LNCaP clone FGC (cell line): Measurements from ENCODE around the gene PAEP.

Experiments used
- DNase-seq: peaks from one replicate; pipeline ENCODE4 v3.0.0-alpha.2; 2011; ENCODE audit warnings: low read depth
- H3K4me3 ChIP-seq: 2 replicates; pipeline ENCODE4 v1.5.1; 2011; ENCODE audit warnings: mild to moderate bottlenecking, low read depth, low read length, control low read depth
- TF ChIP-seq, protein P1 (sequence below): IDR thresholded peaks from 2 replicates; pipeline ENCODE4 v1.5.1; 2012; ENCODE audit warnings: mild to moderate bottlenecking; ENCODE audit not compliant: control insufficient read depth, insufficient read depth; ENCODE audit errors: extremely low read depth

PAEP gene

DNA sequence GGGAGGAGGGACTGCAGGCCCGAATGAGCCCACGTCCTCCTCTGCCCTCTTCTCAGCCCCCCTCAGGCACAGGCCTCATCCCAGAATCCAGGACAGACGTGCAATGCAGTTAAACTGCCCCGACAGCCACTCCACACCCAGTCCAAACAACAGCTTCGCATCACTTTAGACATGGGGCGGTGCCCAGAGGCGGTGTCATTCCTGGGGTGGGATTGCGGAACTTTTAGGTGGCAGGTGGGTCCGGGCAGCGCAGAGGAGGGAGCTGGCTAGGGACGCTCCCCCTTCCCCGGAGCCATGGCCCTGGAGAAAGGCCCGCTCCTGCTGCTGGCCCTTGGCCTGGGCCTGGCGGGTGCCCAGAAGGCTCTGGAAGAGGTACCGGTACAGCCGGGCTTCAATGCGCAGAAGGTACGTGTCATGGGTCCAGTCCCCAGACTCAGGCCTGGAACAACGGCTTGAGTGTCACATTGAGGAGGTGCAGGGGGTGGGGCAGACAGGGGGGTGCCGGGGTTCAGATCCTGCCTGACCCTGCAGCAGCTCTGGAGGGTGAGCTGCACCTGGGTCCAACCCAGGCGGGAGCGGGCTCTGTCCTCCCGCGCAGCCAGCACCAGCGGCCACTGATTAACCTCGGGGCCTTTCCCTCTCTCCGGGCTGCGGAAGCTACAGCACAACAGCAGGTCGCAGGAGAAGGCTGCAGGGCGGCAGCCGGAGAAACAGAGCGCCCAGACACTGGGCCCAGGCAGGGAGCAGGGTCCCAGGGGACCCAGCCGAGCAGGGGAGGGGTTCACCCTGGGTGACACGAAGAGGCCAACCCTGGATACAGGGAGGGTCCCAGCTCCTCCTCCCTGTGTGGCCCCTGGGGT is 52.6 kb downstream of the PAEP start:
- TF ChIP-seq, protein P1, sequence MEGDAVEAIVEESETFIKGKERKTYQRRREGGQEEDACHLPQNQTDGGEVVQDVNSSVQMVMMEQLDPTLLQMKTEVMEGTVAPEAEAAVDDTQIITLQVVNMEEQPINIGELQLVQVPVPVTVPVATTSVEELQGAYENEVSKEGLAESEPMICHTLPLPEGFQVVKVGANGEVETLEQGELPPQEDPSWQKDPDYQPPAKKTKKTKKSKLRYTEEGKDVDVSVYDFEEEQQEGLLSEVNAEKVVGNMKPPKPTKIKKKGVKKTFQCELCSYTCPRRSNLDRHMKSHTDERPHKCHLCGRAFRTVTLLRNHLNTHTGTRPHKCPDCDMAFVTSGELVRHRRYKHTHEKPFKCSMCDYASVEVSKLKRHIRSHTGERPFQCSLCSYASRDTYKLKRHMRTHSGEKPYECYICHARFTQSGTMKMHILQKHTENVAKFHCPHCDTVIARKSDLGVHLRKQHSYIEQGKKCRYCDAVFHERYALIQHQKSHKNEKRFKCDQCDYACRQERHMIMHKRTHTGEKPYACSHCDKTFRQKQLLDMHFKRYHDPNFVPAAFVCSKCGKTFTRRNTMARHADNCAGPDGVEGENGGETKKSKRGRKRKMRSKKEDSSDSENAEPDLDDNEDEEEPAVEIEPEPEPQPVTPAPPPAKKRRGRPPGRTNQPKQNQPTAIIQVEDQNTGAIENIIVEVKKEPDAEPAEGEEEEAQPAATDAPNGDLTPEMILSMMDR: no peak
- no peak overlapping the region for H3K4me3 ChIP-seq
- DNase-seq: peak; percentile 11

DNA sequence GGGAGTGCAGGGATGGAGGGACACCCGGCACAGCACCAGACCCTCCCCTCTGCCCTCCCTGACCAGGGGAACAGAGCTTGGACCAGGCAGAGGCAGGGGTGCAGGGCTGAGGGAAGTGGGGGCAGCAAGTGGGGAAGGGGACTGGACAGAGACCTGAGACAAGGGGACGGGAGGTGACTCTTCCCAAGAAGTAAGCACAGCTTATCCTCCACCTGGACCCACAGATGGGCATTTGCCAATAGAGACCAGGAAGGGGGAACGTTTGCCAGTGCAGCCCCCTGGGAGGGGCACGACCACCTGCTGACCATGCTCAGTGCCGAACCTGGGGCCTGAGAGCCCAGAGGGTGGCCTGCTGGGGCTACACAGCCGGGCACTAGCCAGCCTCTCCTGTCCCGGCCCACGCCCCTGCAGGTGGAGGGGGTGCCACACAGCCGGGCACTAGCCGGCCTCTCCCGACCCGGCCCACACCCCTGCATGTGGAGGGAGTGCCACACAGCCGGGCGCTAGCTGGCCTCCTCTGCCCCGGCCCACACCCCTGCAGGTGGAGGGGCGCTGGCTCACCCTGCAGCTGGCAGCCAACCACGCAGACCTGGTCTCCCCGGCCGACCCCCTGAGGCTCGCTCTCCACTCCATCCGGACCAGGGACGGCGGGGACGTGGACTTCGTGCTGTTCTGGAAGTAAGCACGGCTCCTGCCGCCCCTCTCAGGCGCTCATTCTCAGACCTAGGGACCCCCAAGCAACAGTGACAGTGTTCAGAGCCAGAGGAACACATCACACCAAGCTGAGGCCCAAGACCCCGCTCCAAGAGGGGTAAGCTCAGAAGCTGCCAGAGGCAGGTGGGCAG is 53.5 kb downstream of the PAEP start:
- DNase-seq: no peak

DNA sequence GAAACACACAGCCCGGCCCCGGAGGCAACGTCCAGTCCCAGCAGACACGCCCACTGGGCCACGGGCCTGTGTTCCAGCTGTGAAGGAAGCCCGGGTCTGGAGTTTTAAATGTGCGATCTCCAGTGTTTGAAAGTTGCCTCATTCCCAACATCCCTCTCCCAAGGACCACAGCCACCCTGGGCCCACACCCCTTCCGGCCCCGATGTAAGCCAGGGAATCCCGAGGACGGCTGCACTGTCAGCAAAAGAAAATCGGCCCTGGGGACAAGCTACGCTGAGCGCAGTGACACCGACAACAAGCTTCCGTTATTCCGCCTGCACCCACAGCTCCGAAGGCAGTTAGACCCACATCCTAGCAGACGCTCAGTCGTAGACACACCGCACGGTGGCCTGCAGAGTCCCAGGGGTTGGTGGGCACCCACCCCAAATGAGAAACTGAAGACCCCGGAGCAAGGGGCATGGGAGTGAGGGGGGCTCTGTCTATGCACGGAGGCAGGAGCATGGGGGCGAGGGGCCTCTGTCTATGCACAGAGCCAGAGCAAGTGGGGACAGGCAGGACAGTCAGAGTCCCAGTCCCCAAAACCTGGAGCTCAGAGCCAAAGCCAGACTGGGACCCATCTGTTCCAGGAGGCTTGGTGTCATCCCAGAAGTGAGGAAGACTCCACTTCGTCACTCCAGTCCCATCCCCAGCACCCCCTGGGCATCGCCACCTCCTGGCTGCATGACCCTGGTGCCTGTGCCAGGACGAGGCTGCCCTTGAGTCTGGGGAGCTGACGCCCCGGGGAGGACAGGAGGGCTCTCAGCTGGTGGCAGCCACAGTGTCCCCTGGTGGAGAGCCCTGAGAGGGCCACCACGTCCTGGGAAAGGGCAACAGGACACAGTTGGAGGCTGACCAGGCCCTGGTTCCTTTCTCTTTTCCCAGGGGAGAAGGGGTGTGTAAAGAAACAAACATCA is 54.4 kb downstream of the PAEP start:
- no peak for DNase-seq
- no peak overlapping the region for H3K4me3 ChIP-seq
- TF ChIP-seq, protein P1: no peak

More for the DNA sequence above, 53.5 kb downstream of the PAEP start:
- TF ChIP-seq, protein P1: no peak
- no peak overlapping the region for H3K4me3 ChIP-seq
